Measurements from ENCODE around the gene PCP4.
"Not testable (repeated sequence)": the region's sequence is repeated elsewhere in the genome, so short reads cannot be mapped to it uniquely, and the experiment has no call there.

The PCP4 gene

DNA sequence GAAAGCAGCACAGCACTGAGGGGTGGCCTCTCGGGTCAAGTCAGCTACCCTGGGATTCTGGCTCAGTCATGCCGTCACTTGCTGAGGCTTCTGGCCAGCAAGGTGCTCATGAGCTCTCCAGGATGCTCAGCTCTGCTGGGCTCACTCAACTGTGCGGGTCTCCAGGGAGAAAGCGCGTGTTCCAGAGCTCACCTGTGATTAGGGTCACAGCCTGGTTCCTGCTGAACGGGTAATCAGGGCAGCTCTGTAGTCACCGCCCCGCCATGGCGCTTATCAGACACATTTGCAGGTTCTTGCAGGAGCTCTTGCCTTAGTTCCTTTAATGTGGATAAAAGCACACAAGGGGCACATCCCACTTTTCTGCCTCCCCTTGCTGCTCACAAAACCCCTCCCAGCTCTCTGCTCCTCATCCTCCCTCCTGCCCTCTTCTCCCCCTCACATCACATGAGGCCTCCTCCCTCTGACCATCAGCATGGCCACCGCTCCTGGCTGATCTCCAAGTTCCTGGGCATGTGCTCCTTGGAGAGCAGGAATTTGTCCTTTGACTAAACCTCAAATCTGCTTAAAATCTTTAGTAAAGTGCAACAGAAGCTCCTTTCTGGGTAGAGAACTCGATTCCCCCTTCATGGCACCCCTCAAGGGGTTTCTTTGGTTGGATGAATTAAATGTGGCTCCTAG is 2.0 kb downstream of the PCP4 start:
- DNase-seq: no peak

DNA sequence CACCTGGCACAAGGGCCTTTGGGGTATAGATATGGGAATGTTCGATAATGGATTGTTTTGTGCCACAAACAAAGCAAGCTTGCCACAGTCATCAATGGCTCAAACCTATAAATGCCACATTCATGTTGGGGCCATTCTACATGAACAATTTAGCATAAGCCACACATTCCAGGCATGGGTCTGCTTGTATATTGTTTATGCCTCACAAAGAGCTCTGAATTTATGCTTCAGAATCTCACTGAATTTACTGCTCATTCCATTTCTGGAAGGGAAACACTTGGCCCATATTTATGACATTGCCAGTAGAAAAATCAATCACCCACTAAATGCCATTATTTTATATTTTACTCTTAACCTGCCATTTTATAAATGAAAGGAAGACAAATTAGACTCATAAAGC is 6.4 kb downstream of the PCP4 start:
- no peak for DNase-seq

GRCh38 chr21:39874206-39874605 is 7.0 kb downstream of the PCP4 start:
- no peak for DNase-seq

GRCh38 chr21:39874759-39875158 is 7.5 kb downstream of the PCP4 start:
- no peak for DNase-seq

- DNase-seq: no peak
Observed at GRCh38 chr21:39881661-39882060, 14.4 kb downstream of the PCP4 start.

DNA sequence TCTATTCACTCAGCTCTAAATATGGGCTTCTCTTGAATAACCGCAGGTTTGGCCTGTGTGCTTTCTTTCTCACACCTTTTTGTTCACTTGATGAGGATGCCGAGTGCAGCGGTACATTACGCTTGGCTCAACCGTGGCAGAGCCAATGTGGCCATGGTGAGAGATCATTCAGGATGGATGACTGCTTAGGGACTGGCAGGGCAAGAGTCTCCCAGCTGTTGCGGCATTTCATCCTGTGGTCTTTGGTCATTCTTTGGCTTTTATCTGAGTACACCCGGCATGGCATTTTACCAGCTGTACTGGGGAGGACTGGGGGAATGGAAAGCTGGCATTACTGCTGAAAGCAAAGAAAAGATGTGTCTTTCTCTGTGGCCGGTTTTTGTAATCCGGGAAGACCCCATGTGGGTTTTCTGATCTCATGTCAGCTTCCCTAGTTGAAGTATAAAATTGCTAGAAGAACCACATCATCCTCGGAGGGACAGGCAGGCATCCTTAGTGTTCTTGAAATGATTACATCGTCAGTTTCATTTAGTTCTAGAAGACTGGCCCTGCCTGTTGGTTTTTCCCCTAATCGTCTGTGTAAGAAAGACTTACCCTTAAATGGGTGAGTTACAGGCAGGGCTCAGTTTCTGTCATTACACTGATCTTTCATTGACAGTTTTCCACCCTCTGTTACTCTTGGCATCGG is 15.1 kb downstream of the PCP4 start:
- no peak for DNase-seq

GRCh38 chr21:39882839-39883195 is 15.6 kb downstream of the PCP4 start:
- DNase-seq: no peak

DNA sequence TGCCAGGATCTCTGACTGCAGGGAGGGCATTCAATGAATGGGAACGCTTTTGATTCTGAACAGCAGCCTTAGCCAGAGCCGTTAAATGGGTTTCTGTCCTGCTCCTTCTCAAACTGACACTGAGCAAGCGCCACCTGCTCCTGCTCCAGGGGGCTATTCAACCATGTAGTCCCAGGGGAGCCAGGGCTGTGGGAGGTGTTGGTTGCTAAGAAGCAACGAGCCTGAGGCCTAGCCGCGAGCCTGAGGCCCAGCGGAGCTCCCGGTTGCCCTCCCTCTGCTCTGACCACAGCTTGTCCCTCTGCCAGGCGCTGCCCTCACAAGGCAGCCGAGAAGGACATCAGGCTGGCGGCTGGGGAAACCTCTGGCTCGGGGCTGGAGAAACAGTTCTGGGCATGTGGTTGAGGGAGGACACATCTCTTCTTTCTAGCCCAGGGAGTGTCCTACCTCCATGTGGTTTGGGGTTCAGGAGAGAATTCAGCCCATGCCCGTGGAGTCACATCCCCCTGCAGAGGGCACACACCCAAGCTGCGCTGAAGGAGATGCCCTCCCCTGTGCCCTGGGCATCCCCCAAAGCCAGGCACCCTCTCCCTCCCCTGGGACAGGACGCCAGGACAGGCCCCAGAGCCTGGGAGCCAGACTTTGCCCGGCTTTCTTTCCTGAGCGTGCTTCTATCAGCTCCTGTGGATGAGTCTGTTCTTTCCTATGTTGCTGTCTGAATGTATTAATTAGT is 18.0 kb downstream of the PCP4 start:
- DNase-seq: no peak

DNA sequence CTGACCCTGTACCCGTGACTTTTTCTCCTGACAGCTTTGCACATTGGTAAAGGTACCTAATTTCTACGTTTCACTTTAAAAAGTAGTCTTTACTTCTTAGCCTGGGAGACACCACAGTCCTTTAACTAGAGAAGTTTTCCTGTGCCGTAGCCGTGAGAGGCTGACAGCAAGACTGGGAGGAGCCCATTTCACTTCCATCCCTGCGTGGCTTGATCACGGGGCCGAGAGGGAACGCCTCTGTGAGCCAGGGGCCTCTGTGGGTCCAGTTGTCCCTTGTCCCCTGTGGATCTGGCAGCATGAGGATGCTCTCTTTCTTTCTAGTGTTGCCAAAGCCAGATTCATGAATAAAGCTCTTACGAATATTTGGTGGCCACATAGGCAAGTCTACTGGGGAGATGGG is 21.6 kb downstream of the PCP4 start:
- DNase-seq: no peak

DNA sequence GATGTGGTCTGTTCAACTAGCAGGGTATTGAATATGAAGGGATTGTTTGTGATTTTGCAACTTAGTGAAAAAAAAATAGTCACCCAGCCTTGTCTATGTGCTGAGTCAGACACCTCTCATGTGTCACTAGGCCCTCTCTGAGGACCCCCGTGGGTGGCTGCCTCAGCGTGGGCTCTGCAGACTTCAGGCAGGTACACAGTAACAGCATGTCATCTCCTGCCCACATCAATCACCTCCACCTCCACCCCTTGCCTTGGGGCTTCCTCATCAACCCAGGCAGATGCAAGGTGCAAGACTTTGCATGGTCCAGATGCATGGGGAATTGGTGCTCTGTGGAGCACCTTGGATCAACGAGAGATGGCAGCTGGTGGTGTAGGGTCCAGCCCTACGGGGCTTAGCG is 23.9 kb downstream of the PCP4 start:
- DNase-seq: no peak

GRCh38 chr21:39891863-39892262 is 24.6 kb downstream of the PCP4 start:
- not testable (repeated sequence) for DNase-seq

GRCh38 chr21:39900491-39900890 is 33.3 kb downstream of the PCP4 start:
- DNase-seq: no peak

GRCh38 chr21:39900911-39901310 is 33.7 kb downstream of the PCP4 start:
- DNase-seq: no peak

DNA sequence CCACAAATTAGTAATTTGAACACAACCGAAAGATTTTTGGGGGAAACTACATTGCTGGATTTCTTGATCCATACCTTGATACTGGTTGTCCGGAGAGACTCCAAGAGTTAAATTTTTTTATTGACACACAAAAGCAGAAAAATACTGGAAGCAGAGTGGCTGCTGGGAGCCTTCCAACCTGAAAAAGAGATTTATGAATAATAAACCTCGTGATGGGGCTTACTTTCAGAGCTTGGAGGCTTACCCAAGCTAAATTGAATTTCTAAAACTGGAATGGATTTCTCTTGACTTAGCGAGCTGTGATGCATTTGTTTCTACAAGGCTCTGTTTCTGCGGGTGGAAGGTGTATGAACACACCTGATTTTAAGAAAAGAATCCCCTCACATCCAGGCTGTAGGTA is 35.7 kb downstream of the PCP4 start:
- DNase-seq: no peak

DNA sequence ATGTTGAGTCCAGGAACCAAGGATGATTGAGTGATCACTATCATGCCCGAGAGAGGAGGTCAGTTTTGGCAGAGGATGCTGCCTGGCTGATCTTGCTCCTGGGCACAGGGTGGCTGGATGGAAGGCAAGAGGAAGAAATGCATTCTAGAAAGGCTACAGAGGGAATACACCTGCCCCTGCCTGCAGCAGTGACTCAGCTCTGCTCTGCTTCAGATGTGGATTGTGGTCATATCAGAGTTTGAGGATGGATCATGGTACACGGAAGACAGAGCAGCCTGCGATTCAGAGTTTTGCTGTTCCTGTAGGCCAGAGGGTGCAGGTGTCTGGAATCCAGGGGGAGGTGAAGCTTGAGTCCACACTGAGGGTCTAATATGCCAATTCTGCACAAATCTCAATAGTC is 37.2 kb downstream of the PCP4 start:
- DNase-seq: no peak

DNA sequence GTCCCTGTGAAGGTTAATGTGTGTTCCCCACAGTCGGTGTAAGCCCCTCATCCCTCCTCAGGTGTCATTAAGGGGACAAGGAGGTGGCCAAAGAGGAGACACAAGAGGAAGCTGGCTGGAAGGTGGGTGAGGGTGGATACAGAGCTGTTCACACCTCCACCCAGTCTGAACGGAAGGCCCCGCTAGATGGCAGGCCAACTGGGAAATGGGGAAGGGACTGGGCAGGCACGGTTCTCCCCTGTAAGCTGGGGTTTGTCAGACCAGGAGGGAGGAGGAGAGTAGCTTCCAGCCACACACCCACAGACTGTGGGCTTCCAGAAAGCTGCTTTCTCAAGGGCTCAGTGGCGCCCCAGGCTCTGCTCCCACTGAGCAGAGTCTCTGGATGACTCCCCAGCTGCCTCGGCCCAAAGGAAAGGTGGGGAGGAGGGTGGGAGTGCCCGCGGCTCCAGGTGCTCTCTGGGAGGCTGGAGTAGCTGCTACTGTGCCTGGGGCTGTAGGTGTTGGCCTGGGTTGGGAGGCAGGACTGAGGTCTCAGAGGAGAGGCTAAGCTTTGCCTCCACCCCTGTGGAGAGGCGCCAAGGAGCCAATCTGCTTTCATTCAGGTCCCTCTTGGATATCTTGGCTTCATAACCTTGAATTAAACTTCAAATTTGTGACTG is 41.2 kb downstream of the PCP4 start:
- DNase-seq: no peak

GRCh38 chr21:39911286-39912199 is 44.3 kb downstream of the PCP4 start:
- DNase-seq: no peak

- no peak for DNase-seq
Observed at GRCh38 chr21:39913706-39914305, 46.6 kb downstream of the PCP4 start.

DNA sequence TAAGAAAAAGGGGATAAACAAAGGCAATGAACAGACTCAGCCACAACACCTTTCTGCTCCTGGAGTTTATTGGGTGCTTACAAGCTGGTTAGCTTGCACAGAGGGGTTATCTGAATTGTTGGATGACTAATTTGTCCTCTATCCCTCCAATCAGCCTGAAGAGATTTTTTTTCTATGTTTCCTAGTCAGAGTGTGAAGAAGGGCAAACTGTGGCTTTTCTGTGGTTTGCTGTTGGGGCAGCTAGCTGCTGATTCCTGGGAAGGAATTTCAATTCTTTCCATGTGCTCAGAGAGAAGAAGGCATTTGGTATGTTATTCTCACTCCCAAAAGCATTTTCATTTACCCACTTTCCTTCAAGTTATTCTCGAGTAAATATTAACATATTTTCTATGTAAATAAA is 48.6 kb downstream of the PCP4 start:
- no peak for DNase-seq

GRCh38 chr21:39918558-39918957 is 51.3 kb downstream of the PCP4 start:
- no peak for DNase-seq

GRCh38 chr21:39923476-39923875 is 56.2 kb downstream of the PCP4 start:
- no peak for DNase-seq
